RWPE1 (cell line): ENCODE measurements around the gene MPC1.

Source experiments
- CTCF ChIA-PET: fragments of 350-600 bp; sonication (Branson Sonifier 250); formaldehyde crosslinking; extraction: SDS; loops from one replicate; lab custom pipeline; 2021; lab: Yijun Ruan, JAX
- POLR2A ChIA-PET: fragments of 400-600 bp; formaldehyde crosslinking; extraction: SDS; loops from one replicate; lab custom pipeline; 2020; ENCODE audit warnings: antibody characterized with exemption; ENCODE audit not compliant: low non-redundant PET; lab: Yijun Ruan, JAX
- DNase-seq: peaks from one replicate; pipeline ENCODE4 v3.0.0; 2012; ENCODE audit warnings: low spot score
- H3K27ac ChIP-seq: fragments of 450-650 bp; 2 replicates; pipeline ENCODE4 v1.5.1; 2017
- TF ChIP-seq, protein P1 (sequence below): fragments of 450-650 bp; conservative IDR thresholded peaks from 2 replicates; pipeline ENCODE4 v1.5.1; 2017; ENCODE audit warnings: low read depth, mild to moderate bottlenecking

The MPC1 gene

DNA sequence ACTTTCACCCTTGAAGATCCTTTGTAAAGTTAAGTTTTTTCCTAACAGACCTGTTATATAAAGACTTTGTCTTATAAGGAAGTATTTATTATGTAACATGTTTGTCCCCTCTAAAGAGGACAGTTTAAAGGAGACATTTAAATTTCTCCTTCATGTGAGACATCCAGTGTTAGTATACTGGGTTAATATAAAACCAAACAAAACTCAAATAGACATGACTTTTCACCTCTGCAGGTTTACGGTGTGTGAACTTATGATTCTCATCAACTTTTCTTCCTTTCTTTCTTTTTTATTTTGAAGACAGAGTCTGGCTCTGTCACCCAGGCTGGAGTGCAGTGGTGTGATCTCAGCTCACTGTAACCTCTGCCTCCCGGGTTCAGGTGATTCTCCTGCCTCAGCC, 17.4 kb upstream of the MPC1 start:
- DNase-seq: no peak
- CTCF ChIA-PET: interaction anchor here (0.5 to 1.6 kb wide), 10 partner anchors 8 to 370 kb away, joined by 3 to 11 read pairs (median 4); no protein-coding TSS in a partner anchor
- POLR2A ChIA-PET: no interaction called here

DNA sequence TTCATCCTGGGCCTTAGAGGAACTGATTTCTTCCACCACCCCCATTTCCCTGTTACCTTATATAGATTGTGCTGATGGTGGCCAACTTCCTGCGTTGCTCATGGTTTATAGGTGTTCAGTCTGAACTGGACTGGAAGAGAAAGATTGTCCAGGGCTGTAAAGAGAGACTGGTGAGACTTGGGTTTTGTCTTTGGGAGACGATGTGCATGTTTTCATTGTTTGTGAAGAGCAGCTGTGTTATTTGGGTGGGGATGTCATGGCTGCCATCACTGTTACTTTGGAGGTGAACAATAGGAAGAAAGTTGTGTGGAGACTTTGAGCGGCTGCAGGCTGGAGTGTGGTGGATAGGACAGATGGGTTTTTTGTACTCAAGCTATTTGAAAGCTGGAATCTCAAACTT, 15.6 kb upstream of the MPC1 start:
- ChIA-PET CTCF (interaction anchor here (1.4 to 1.9 kb wide), 3 partner anchors 15 to 122 kb away, joined by 5 read pairs; no protein-coding TSS in a partner anchor), POLR2A (no interaction called here)
- TF ChIP-seq, protein P1, sequence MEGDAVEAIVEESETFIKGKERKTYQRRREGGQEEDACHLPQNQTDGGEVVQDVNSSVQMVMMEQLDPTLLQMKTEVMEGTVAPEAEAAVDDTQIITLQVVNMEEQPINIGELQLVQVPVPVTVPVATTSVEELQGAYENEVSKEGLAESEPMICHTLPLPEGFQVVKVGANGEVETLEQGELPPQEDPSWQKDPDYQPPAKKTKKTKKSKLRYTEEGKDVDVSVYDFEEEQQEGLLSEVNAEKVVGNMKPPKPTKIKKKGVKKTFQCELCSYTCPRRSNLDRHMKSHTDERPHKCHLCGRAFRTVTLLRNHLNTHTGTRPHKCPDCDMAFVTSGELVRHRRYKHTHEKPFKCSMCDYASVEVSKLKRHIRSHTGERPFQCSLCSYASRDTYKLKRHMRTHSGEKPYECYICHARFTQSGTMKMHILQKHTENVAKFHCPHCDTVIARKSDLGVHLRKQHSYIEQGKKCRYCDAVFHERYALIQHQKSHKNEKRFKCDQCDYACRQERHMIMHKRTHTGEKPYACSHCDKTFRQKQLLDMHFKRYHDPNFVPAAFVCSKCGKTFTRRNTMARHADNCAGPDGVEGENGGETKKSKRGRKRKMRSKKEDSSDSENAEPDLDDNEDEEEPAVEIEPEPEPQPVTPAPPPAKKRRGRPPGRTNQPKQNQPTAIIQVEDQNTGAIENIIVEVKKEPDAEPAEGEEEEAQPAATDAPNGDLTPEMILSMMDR: no peak

More for the DNA sequence above, 17.4 kb upstream of the MPC1 start:
- H3K27ac ChIP-seq: no peak overlapping the region
- TF ChIP-seq, protein P1: no peak

DNA sequence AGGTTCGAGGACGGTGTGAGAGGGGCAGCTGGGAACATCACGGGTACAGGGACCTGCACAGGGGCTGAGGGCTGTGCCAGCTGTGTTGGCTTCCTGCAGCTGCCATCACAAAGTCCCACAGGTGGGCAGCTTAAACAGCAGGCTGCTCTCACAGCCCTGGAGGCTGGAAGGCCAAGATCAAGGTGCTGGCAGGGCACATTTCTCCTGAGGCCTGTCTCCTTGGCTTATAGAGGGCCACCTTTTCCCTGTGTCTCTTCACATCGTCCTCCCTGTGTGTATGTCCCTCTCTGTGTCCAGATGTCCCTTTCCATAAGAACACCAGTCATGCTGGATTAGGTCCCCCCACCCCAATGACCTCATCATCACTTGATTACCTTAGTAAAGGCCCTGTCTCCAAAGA, 15.1 kb upstream of the MPC1 start:
- ChIA-PET POLR2A (no interaction called here), CTCF (interaction anchor here (1.4 kb wide), 1 partner anchor 14 kb away, joined by 5 read pairs; no protein-coding TSS in a partner anchor)
- DNase-seq: no peak
- TF ChIP-seq, protein P1: no peak
- no peak overlapping the region for H3K27ac ChIP-seq

More for the DNA sequence above, 15.6 kb upstream of the MPC1 start:
- H3K27ac ChIP-seq: no peak overlapping the region
- DNase-seq: no peak

DNA sequence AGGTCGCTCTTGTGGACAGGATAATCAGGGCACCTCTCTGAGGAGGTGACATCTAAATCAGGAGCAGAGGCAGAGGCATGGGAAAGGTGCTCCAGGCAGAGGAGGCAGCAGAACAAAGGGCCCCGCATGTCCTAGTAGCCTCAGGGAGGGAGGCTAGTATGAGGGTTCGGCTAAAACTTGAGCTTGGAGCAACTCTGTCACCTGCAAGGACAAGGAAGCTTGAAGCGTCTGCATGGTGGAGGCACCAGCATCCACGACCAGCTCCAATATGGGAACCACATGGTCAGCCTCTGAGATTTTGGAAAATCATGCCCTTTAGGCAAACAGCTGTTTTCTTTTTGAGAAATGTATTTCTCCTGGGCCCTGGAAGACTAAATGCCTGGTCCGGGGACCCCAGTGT, 13.0 kb upstream of the MPC1 start:
- POLR2A ChIA-PET: no interaction called here
- H3K27ac ChIP-seq: no peak overlapping the region
- CTCF ChIA-PET: interaction anchor here (0.7 kb wide), 1 partner anchor 13 kb away, joined by 4 read pairs; no protein-coding TSS in a partner anchor
- TF ChIP-seq, protein P1: no peak
- DNase-seq: no peak

DNA sequence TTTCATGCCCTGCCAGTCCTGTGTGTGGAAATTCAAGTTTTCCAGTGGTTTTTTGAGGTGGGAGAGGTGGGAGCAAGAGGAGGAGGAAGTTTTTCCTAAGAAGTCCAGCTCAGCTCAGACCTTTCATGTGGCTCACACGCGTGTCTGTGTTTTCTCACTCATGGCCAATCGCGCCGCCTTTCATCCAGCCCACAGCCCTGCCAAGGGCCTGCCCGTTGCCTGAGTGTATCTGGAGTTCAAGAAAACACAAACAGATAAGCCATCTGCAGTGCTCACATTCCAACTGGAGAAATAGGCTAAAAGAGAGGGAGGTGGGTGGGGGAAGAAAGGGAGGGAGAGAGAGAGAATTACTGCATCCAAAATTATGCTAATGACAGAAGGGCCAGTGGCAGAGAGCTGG, 12.6 kb upstream of the MPC1 start:
- CTCF ChIA-PET: interaction anchor here (0.7 kb wide), 1 partner anchor 13 kb away, joined by 4 read pairs; no protein-coding TSS in a partner anchor
- H3K27ac ChIP-seq: no peak overlapping the region
- POLR2A ChIA-PET: no interaction called here
- TF ChIP-seq, protein P1: no peak
- no peak for DNase-seq

DNA sequence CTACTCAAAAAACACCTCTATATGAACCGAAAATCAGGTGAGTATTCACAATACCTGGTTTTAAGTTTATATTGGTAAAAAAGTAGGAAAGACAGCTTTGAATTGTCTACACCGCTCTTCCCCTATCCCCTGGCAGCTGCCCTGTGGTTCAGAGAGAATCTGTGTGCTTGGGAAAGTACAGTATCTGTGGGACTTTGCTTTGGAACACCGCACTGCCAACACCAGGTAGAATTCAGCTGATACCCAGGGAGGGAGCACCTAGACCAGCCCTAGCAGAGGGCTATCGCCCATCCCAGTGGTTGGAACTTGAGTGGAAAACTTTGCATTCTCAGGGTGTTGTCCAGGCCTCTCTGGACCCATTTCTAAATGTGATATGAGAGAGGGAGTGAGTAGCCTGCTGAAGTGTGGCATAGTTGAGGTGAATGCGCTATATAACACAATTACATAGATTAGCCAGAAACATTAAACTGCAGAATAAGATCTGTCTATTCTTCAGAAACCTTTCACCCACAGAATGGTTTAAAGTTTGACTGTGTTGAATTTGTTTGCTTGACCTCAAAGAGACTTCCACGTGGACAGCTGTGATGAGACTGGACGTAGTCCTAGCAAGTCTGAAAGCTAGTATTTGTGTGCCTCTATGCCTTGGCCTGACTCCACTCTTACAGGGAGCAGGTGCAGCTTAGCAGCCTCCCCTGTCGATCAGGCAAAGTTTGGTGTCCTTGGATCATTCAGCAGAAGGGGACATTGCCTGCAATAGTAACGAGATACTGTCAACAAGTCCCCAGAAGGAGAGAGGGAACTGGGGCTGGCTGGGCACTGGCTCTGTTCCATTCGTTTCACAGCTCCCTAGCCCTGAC, 11.5 kb upstream of the MPC1 start:
- CTCF ChIA-PET: interaction anchor here (0.6 to 1.9 kb wide), 2 partner anchors 15 to 81 kb away, joined by 4 to 6 read pairs; no protein-coding TSS in a partner anchor
- no peak for DNase-seq
- POLR2A ChIA-PET: no interaction called here

More for the DNA sequence above, 11.5 kb upstream of the MPC1 start:
- no peak overlapping the region for H3K27ac ChIP-seq
- TF ChIP-seq, protein P1: no peak
